HEK293 (cell line): Measurements from ENCODE around the gene GLYATL2.

Source experiments
- CTCF ChIA-PET: fragments of 350-600 bp; formaldehyde crosslinking; extraction: SDS; loops from one replicate; lab custom pipeline; 2021; ENCODE audit warnings: antibody characterized with exemption; lab: Yijun Ruan, JAX
- POLR2A ChIA-PET: fragments of 300-600 bp; formaldehyde crosslinking; extraction: SDS; loops from one replicate; lab custom pipeline; 2020; ENCODE audit warnings: antibody characterized with exemption, inconsistent platforms; lab: Yijun Ruan, JAX
- H3K27ac ChIP-seq: fragments of 200-500 bp; sonication (Bioruptor generic); 2 replicates; pipeline ENCODE4 v1.5.1; 2014; ENCODE audit warnings: low read depth, low read length, control low read depth, inconsistent platforms; ENCODE audit errors: extremely low read depth
- H3K36me3 ChIP-seq, 2 experiments: fragments of 200-500 bp in 1 of 2; sonication (Bioruptor generic) in 1 of 2; 1 replicate in 1 of 2; 2 replicates in 1 of 2; pipeline ENCODE4 v1.5.1; 2014 to 2017; ENCODE audit warnings: inconsistent platforms in 2 of 2, low read length in 2 of 2; ENCODE audit not compliant: control insufficient read depth in 2 of 2, insufficient read depth in 1 of 2
- H3K4me1 ChIP-seq: fragments of 200-500 bp; sonication (Bioruptor generic); 2 replicates; pipeline ENCODE4 v1.5.1; 2014; ENCODE audit warnings: mild to moderate bottlenecking, low read length, inconsistent platforms; ENCODE audit not compliant: control insufficient read depth, insufficient read depth
- H3K4me3 ChIP-seq: 2 replicates; pipeline ENCODE4 v1.5.1; 2011; ENCODE audit warnings: low read depth, mild to moderate bottlenecking, control low read depth, low read length, moderate library complexity
- H3K9me3 ChIP-seq: fragments of 200-500 bp; sonication (Bioruptor generic); 2 replicates; pipeline ENCODE4 v1.5.1; 2014; ENCODE audit warnings: low read depth, low read length, inconsistent platforms; ENCODE audit not compliant: control insufficient read depth, insufficient read depth
- GLI4 ChIP-seq: fragments of 450-650 bp; formaldehyde crosslinking; IDR thresholded peaks from 2 replicates; pipeline ENCODE4 v1.5.1; 2016; ENCODE audit warnings: missing biosample characterization, missing genetic modification characterization
- HOXA7 ChIP-seq: sonication (generic); formaldehyde crosslinking; IDR thresholded peaks from 2 replicates; pipeline ENCODE4 v1.8.1; 2022; ENCODE audit warnings: missing genetic modification reagents, borderline replicate concordance
- HOXC10 ChIP-seq: sonication (generic); formaldehyde crosslinking; IDR thresholded peaks from 2 replicates; pipeline ENCODE4 v1.8.1; 2023; ENCODE audit warnings: mild to moderate bottlenecking, missing genetic modification reagents
- KLF1 ChIP-seq: fragments of 450-650 bp; formaldehyde crosslinking; IDR thresholded peaks from 2 replicates; pipeline ENCODE4 v1.5.1; 2016; ENCODE audit warnings: missing biosample characterization, missing genetic modification characterization
- KLF16 ChIP-seq: fragments of 450-650 bp; formaldehyde crosslinking; IDR thresholded peaks from 2 replicates; pipeline ENCODE4 v1.5.1; 2017; ENCODE audit warnings: missing biosample characterization, missing genetic modification characterization
- KLF8 ChIP-seq: fragments of 450-650 bp; formaldehyde crosslinking; IDR thresholded peaks from 2 replicates; pipeline ENCODE4 v1.5.1; 2016; ENCODE audit warnings: missing biosample characterization, missing genetic modification characterization
- OSR2 ChIP-seq: fragments of 450-650 bp; formaldehyde crosslinking; IDR thresholded peaks from 2 replicates; pipeline ENCODE4 v1.5.1; 2016; ENCODE audit warnings: missing biosample characterization, missing genetic modification characterization
- SETDB1 ChIP-seq: IDR thresholded peaks from one replicate; pipeline ENCODE4 v1.6.1; 2017; ENCODE audit warnings: mild to moderate bottlenecking, low read length, moderate library complexity, mixed read lengths; ENCODE audit not compliant: insufficient read length
- ZBTB21 ChIP-seq: fragments of 450-650 bp; formaldehyde crosslinking; IDR thresholded peaks from 2 replicates; pipeline ENCODE4 v1.5.1; 2017; ENCODE audit warnings: missing biosample characterization, missing genetic modification characterization
- ZEB2 ChIP-seq: fragments of 450-650 bp; formaldehyde crosslinking; IDR thresholded peaks from 2 replicates; pipeline ENCODE4 v1.5.1; 2016; ENCODE audit warnings: missing biosample characterization, missing genetic modification characterization
- ZFP69B ChIP-seq: fragments of 450-650 bp; formaldehyde crosslinking; IDR thresholded peaks from 2 replicates; pipeline ENCODE4 v1.5.1; 2016; ENCODE audit warnings: missing biosample characterization, missing genetic modification characterization
- ZNF114 ChIP-seq: fragments of 450-650 bp; formaldehyde crosslinking; IDR thresholded peaks from 2 replicates; pipeline ENCODE4 v1.5.0; 2017; ENCODE audit warnings: missing biosample characterization, missing genetic modification characterization
- ZNF266 ChIP-seq: fragments of 450-650 bp; formaldehyde crosslinking; IDR thresholded peaks from 2 replicates; pipeline ENCODE4 v1.5.1; 2016; ENCODE audit warnings: missing biosample characterization, missing genetic modification characterization, low read depth
- ZNF274 ChIP-seq, 2 experiments: fragments of 200-500 bp in 1 of 2; fragments of 450-650 bp in 1 of 2; sonication (Bioruptor generic) in 1 of 2; formaldehyde crosslinking in 1 of 2; IDR thresholded peaks; 2 replicates each; pipeline versions ENCODE4 v1.5.1 to v1.6.1; 2014 to 2016; ENCODE audit warnings: borderline replicate concordance in 1 of 2, inconsistent platforms in 1 of 2, low read length in 1 of 2, missing biosample characterization in 1 of 2, missing genetic modification characterization in 1 of 2
- ZNF311 ChIP-seq: fragments of 450-650 bp; formaldehyde crosslinking; IDR thresholded peaks from 2 replicates; pipeline ENCODE4 v1.5.1; 2017; ENCODE audit warnings: missing biosample characterization, missing genetic modification characterization, borderline replicate concordance
- ZNF391 ChIP-seq: fragments of 450-650 bp; formaldehyde crosslinking; IDR thresholded peaks from 2 replicates; pipeline ENCODE4 v1.5.1; 2016; ENCODE audit warnings: low read depth, missing biosample characterization, missing genetic modification characterization, borderline replicate concordance
- ZNF423 ChIP-seq: fragments of 450-650 bp; formaldehyde crosslinking; IDR thresholded peaks from 2 replicates; pipeline ENCODE4 v1.5.1; 2016; ENCODE audit warnings: missing biosample characterization, missing genetic modification characterization
- ZNF558 ChIP-seq: fragments of 450-650 bp; formaldehyde crosslinking; IDR thresholded peaks from 2 replicates; pipeline ENCODE4 v1.5.1; 2016; ENCODE audit warnings: missing biosample characterization, missing genetic modification characterization
- ZNF560 ChIP-seq: fragments of 450-650 bp; formaldehyde crosslinking; IDR thresholded peaks from 2 replicates; pipeline ENCODE4 v1.5.1; 2017; ENCODE audit warnings: missing biosample characterization, missing genetic modification characterization, borderline replicate concordance
- ZNF561 ChIP-seq: fragments of 450-650 bp; IDR thresholded peaks from 2 replicates; pipeline ENCODE4 v1.5.1; 2018; ENCODE audit warnings: missing biosample characterization, missing genetic modification characterization, borderline replicate concordance
- ZNF585B ChIP-seq: fragments of 450-650 bp; formaldehyde crosslinking; IDR thresholded peaks from 2 replicates; pipeline ENCODE4 v1.5.1; 2016; ENCODE audit warnings: missing biosample characterization, missing genetic modification characterization
- ZNF600 ChIP-seq: fragments of 450-650 bp; formaldehyde crosslinking; IDR thresholded peaks from 2 replicates; pipeline ENCODE4 v1.5.1; 2016; ENCODE audit warnings: missing biosample characterization, missing genetic modification characterization
- ZNF610 ChIP-seq: fragments of 450-650 bp; formaldehyde crosslinking; IDR thresholded peaks from 2 replicates; pipeline ENCODE4 v1.5.1; 2016; ENCODE audit warnings: missing biosample characterization, missing genetic modification characterization, borderline replicate concordance
- ZNF621 ChIP-seq: fragments of 450-650 bp; formaldehyde crosslinking; IDR thresholded peaks from 2 replicates; pipeline ENCODE4 v1.5.1; 2017; ENCODE audit warnings: missing biosample characterization, missing genetic modification characterization
- ZNF623 ChIP-seq: fragments of 450-650 bp; formaldehyde crosslinking; IDR thresholded peaks from 2 replicates; pipeline ENCODE4 v1.5.1; 2016; ENCODE audit warnings: missing biosample characterization, missing genetic modification characterization
- TF ChIP-seq, protein P1 (sequence below): fragments of 450-650 bp; formaldehyde crosslinking; IDR thresholded peaks from 2 replicates; pipeline ENCODE4 v1.5.1; 2016; ENCODE audit warnings: missing biosample characterization, missing genetic modification characterization
- TF ChIP-seq, protein P2 (sequence below): fragments of 450-650 bp; formaldehyde crosslinking; IDR thresholded peaks from 2 replicates; pipeline ENCODE4 v1.5.1; 2016; ENCODE audit warnings: missing biosample characterization, missing genetic modification characterization, borderline replicate concordance

Gene GLYATL2

DNA sequence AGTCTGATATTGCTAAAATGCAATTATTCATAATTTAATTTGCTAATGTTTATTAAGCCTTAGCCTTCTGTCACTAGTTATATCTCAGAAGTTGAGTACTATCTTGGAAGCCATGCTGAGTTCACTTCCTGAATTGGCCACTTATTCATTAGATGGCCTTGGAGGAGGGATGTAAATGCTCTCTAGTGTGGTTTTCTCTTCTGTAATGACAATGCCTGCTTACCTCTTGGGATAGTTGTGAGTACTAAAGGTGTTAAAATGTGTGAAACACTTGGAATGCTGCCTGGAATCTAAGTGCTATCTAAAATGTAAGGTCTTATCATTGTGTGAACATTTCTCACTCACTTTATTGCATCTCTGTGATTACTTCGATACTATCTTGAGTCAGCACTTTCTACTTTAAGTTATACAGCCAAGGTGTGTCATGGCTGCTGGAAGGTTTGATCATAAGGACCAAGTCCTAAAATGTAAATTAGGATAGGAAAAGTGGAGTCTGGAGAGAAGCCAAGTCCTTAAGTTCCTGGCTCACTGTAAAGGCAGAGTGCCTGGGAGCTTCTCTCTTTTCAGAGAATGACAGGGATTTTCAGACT, 12.4 kb downstream of the GLYATL2 start:
- no peak overlapping the region for H3K27ac ChIP-seq
- CTCF ChIA-PET, result no interaction called here
- TF ChIP-seq ZNF600 (tag by site-specific recombination), result no peak
- TF ChIP-seq, protein P1, sequence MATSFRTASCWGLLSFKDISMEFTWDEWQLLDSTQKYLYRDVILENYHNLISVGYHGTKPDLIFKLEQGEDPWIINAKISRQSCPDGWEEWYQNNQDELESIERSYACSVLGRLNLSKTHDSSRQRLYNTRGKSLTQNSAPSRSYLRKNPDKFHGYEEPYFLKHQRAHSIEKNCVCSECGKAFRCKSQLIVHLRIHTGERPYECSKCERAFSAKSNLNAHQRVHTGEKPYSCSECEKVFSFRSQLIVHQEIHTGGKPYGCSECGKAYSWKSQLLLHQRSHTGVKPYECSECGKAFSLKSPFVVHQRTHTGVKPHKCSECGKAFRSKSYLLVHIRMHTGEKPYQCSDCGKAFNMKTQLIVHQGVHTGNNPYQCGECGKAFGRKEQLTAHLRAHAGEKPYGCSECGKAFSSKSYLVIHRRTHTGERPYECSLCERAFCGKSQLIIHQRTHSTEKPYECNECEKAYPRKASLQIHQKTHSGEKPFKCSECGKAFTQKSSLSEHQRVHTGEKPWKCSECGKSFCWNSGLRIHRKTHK (tag by site-specific recombination), result no peak
- no peak for TF ChIP-seq ZNF561 (tag by site-specific recombination)
- no peak for TF ChIP-seq ZNF610 (tag by site-specific recombination)
- no peak for TF ChIP-seq ZNF623 (tag by site-specific recombination)
- no peak for TF ChIP-seq ZFP69B (tag by site-specific recombination)
- TF ChIP-seq ZNF558 (tag by site-specific recombination), result no peak
- TF ChIP-seq ZNF274 (IDR thresholded peaks at IDR 0.05; ENCODE audit: low read length), result no peak
- no peak for TF ChIP-seq ZNF274 (tag by site-specific recombination; IDR thresholded peaks at IDR 0.05; ENCODE audit: borderline replicate concordance)
- TF ChIP-seq ZNF560, result no peak
- TF ChIP-seq KLF16 (tag by site-specific recombination), result no peak
- no peak for TF ChIP-seq ZNF621 (tag by site-specific recombination)
- no peak for TF ChIP-seq KLF8
- no peak for TF ChIP-seq ZNF585B (tag by site-specific recombination)
- no peak for TF ChIP-seq HOXA7 (CRISPR knock-in tag)
- no peak for TF ChIP-seq ZNF423 (tag by site-specific recombination)
- no peak for TF ChIP-seq ZNF311 (tag by site-specific recombination)
- TF ChIP-seq OSR2 (tag by site-specific recombination), result no peak
- TF ChIP-seq, protein P2, sequence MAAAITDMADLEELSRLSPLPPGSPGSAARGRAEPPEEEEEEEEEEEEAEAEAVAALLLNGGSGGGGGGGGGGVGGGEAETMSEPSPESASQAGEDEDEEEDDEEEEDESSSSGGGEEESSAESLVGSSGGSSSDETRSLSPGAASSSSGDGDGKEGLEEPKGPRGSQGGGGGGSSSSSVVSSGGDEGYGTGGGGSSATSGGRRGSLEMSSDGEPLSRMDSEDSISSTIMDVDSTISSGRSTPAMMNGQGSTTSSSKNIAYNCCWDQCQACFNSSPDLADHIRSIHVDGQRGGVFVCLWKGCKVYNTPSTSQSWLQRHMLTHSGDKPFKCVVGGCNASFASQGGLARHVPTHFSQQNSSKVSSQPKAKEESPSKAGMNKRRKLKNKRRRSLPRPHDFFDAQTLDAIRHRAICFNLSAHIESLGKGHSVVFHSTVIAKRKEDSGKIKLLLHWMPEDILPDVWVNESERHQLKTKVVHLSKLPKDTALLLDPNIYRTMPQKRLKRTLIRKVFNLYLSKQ (tag by site-specific recombination), result no peak
- no peak overlapping the region for H3K4me3 ChIP-seq
- H3K36me3 ChIP-seq, result peaks cover 0 to 4% of the 10 kb centered on the region in 2 experiments; a peak in 1 of 3 replicates
- H3K4me1 ChIP-seq, result no peaks in the 10 kb centered on the region
- POLR2A ChIA-PET, result no interaction called here
- H3K9me3 ChIP-seq, result no peaks in the 10 kb centered on the region

DNA sequence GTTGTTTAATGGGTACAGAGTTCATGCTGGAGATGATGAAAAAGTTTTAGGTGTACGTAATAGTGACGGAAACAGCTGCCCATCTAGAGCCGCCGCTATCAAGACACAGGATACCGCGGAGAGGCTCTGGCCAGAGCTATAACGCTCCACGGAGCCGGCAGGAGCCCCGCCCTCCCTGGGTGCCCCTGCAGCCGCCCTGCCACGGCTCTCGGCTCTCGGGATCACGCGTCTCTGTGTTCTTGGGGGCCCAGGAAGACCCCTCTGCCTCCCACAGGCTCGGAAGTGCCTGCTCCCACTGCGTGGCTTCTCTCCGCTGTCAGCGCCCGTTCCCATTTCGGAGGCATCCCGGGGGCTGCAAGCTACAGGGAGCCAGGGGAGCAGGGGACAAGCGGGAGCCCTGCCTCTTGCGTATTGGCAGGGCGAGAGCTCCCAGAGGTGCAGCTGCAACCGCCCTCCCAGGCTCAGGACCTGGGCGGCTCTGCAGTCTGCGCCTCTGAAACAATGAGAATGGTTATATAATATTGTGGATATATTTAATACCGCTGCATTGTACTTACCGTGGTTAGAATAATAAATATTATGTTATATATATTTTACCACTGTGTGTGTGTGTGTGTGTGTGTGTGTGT, 13.7 kb downstream of the GLYATL2 start:
- Histone ChIP-seq H3K27ac (no peak overlapping the region), H3K9me3 (no peaks in the 10 kb centered on the region), H3K4me3 (no peak overlapping the region), H3K36me3 (no peaks in the 10 kb centered on the region), H3K4me1 (no peaks in the 10 kb centered on the region)
- TF ChIP-seq ZNF114 (tag by site-specific recombination) (no peak), ZEB2 (tag by site-specific recombination) (no peak), ZNF391 (tag by site-specific recombination) (no peak), ZNF266 (tag by site-specific recombination) (no peak), SETDB1 (no peak), ZBTB21 (tag by site-specific recombination) (no peak), HOXC10 (CRISPR knock-in tag) (no peak), KLF1 (tag by site-specific recombination) (no peak), GLI4 (tag by site-specific recombination) (no peak)
- CTCF ChIA-PET, result no interaction called here
- POLR2A ChIA-PET, result no interaction called here
